ENCODE measurements around the gene CXXC4. TPM values are rescaled to one million over a fixed set of nuclear protein-coding genes. Genes with fewer than 3 reads are reported as not detected.

Gene CXXC4
- total RNA-seq, 2 donors from 2014 or later = 1.2 to 7.0 TPM

DNA sequence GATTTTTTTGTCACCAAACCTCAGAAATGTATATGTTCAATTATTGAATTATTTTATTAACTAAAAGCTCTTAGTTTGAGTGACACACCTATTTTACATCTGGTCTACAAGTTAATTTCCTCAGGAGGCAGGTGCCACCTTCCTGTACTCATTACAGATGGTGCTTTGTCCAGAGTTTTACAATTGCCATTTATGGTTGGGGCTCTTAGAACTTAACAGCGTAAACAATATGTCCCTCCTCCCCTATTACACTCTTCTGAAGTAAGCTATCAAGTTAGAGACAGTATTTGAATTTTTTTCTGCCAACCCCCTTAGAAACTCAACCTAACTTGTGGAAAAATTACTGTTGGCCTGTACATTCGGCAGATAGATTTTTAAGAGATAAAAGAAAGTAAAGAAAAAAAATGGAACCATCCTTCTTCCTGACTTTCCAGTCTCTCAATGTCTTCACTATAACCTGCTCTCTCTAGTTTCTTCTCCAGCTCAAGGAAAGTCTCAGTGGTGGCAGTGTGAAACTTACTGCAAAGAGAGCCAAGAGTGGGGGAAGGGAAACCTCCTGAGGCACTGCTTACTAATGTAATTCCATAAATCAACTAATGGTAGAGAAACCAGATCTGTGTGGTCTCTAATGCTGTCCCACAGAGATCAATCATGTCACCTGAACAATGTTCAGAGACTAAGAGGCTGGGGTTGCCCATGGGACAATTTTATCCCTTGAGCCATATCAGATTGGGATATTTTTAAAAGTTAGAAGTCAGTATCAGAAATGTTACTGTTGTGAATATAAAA, 7.8 kb downstream of the CXXC4 start:
- DNase-seq (ENCODE audit: low spot score) = no peak
- intact Hi-C loops (cut with DNase I) = no loop called here
- WGBS = 64% methylated on average over 2 of the region's 2 CpGs
- TF ChIP-seq, protein P1, sequence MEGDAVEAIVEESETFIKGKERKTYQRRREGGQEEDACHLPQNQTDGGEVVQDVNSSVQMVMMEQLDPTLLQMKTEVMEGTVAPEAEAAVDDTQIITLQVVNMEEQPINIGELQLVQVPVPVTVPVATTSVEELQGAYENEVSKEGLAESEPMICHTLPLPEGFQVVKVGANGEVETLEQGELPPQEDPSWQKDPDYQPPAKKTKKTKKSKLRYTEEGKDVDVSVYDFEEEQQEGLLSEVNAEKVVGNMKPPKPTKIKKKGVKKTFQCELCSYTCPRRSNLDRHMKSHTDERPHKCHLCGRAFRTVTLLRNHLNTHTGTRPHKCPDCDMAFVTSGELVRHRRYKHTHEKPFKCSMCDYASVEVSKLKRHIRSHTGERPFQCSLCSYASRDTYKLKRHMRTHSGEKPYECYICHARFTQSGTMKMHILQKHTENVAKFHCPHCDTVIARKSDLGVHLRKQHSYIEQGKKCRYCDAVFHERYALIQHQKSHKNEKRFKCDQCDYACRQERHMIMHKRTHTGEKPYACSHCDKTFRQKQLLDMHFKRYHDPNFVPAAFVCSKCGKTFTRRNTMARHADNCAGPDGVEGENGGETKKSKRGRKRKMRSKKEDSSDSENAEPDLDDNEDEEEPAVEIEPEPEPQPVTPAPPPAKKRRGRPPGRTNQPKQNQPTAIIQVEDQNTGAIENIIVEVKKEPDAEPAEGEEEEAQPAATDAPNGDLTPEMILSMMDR (IDR thresholded peaks at IDR 0.05) = no peak
- no peak for TF ChIP-seq POLR2AphosphoS5 (IDR thresholded peaks at IDR 0.05)
- no peak for TF ChIP-seq POLR2A (IDR thresholded peaks at IDR 0.05)
- Histone ChIP-seq H3K27me3 (replicated peaks; ENCODE audit: insufficient read depth) (no peaks in the 10 kb centered on the region), H3K4me1 (replicated peaks) (no peaks in the 10 kb centered on the region), H3K27ac (no peak overlapping the region), H3K4me3 (no peak overlapping the region), H3K9me3 (no peaks in the 10 kb centered on the region), H3K36me3 (no peaks in the 10 kb centered on the region)

DNA sequence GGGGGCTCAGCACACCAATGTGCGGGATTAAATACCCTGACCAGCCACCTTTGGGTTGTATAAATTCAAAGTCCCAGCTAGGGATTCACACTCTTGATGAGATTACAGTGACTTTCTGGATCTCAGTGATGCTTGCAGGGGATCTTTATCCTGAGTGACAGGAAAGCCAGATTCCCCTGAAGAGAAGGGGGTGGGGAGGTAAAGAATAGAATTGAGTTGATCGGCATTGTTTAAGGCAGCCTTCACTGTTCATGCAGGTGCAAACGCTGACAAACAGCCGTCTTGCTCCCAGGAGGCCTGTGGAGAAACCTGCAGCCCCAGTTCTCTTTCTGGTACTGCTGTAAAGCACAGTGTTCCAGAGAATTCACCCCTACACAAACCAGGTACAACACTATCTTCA, 19.0 kb downstream of the CXXC4 start:
- intact Hi-C loops (cut with DNase I) = no loop called here
- no peak for DNase-seq (ENCODE audit: low spot score)
- Histone ChIP-seq H3K4me1 (replicated peaks) (no peaks in the 10 kb centered on the region), H3K27ac (no peak overlapping the region), H3K27me3 (replicated peaks; ENCODE audit: insufficient read depth) (no peaks in the 10 kb centered on the region), H3K9me3 (no peaks in the 10 kb centered on the region), H3K4me3 (no peak overlapping the region), H3K36me3 (no peaks in the 10 kb centered on the region)
- TF ChIP-seq, protein P1 (IDR thresholded peaks at IDR 0.05) = no peak
- TF ChIP-seq POLR2A (IDR thresholded peaks at IDR 0.05) = no peak
- TF ChIP-seq POLR2AphosphoS5 (IDR thresholded peaks at IDR 0.05) = no peak
- WGBS = 54% methylated on average over 4 of the region's 4 CpGs

DNA sequence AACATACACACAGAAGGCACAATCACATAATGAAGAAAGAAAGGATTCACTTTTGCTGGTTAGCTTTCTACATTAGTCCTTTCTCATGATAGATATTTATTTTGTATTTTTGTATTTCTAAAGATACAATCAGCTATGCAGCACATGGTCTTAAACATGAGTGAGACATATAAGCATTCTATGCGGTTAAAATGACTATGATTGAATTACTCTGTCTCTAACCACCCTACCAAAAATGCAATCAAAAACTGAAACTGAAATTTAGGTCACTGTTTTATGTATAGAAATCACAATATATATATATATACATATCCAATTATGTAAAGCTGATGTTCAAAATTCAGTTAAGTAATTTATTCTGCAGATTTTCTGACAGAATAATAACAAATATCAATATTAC, 21.9 kb downstream of the CXXC4 start:
- Histone ChIP-seq H3K36me3 (no peaks in the 10 kb centered on the region), H3K27ac (no peak overlapping the region), H3K4me3 (no peak overlapping the region), H3K27me3 (replicated peaks; ENCODE audit: insufficient read depth) (no peaks in the 10 kb centered on the region), H3K9me3 (no peaks in the 10 kb centered on the region), H3K4me1 (replicated peaks) (no peaks in the 10 kb centered on the region)
- 100% methylated on average over 1 of the region's 1 CpG for WGBS
- DNase-seq (ENCODE audit: low spot score) = no peak
- TF ChIP-seq POLR2A (IDR thresholded peaks at IDR 0.05) (no peak), POLR2AphosphoS5 (IDR thresholded peaks at IDR 0.05) (no peak)
- TF ChIP-seq, protein P1 (IDR thresholded peaks at IDR 0.05) = no peak
- intact Hi-C loops (cut with DNase I) = no loop called here

DNA sequence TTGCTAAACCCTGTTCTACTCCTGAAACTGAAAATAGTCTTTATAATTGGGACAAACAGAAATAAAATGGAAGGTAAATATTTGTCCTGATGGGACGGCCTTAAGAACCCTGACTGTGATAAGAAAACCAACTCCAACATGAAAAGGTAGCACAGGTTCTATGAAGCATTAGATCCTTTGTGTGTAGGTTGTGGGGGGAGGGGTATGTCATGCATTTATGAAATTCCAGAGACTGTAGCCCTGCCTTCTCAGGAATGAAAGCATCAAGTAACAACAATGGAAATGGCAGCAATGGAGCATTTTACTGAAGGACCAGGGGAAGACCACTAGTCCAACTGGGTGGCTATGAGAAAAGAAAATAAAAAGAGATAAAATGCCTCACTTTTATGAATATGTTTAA, 23.9 kb downstream of the CXXC4 start:
- WGBS = 44% methylated on average over 1 of the region's 1 CpG
- DNase-seq (ENCODE audit: low spot score) = no peak
- H3K27me3 ChIP-seq (replicated peaks; ENCODE audit: insufficient read depth) = no peaks in the 10 kb centered on the region
- H3K36me3 ChIP-seq = no peaks in the 10 kb centered on the region
- intact Hi-C loops (cut with DNase I) = no loop called here
- no peak overlapping the region for H3K4me3 ChIP-seq
- H3K9me3 ChIP-seq = no peaks in the 10 kb centered on the region
- H3K27ac ChIP-seq = no peak overlapping the region
- no peaks in the 10 kb centered on the region for H3K4me1 ChIP-seq (replicated peaks)
- TF ChIP-seq, protein P1 (IDR thresholded peaks at IDR 0.05) = no peak
- TF ChIP-seq POLR2AphosphoS5 (IDR thresholded peaks at IDR 0.05) = no peak
- no peak for TF ChIP-seq POLR2A (IDR thresholded peaks at IDR 0.05)

DNA sequence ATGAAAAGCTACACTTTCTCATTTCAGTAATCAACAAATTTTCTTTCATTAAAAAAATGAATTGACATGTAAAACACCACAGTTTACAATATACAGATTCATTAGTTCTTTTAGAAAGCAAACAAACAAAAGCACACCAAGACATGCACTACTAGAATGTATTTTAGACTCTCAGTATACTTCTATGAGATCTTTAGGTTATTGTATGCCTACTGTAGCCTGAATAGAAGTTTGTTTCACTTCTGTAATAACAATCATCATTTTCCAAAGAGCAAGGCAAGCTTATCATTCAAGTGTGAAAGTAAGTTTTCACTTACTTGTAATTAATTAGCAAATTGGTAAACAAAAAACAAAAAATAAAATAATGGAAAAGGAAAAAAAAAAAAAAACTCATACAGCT, 24.9 kb downstream of the CXXC4 start:
- DNase-seq (ENCODE audit: low spot score) = no peak
- TF ChIP-seq POLR2A (IDR thresholded peaks at IDR 0.05) (no peak), POLR2AphosphoS5 (IDR thresholded peaks at IDR 0.05) (no peak)
- TF ChIP-seq, protein P1 (IDR thresholded peaks at IDR 0.05) = no peak
- no peaks in the 10 kb centered on the region for H3K9me3 ChIP-seq

More for the DNA sequence above, 24.9 kb downstream of the CXXC4 start:
- Histone ChIP-seq H3K36me3 (no peaks in the 10 kb centered on the region), H3K4me1 (replicated peaks) (no peaks in the 10 kb centered on the region), H3K4me3 (no peak overlapping the region), H3K27me3 (replicated peaks; ENCODE audit: insufficient read depth) (no peaks in the 10 kb centered on the region), H3K27ac (no peak overlapping the region)
- intact Hi-C loops (cut with DNase I) = no loop called here
